Smooth muscle cell (in vitro differentiated cells): ENCODE measurements around the gene LAMB4. TPM values are rescaled to one million over a fixed set of nuclear protein-coding genes. Genes with fewer than 3 reads are reported as not detected.

Experiments used
- DNase-seq: peaks from one replicate; lab custom pipeline; 2025; ENCODE audit not compliant: unreplicated experiment; lab: John Stamatoyannopoulos, UW
- H2AFZ ChIP-seq: fragments of 200-600 bp; sonication (generic); 2 replicates; pipeline ENCODE4 v1.6.0; 2016; ENCODE audit warnings: antibody characterized with exemption, low read depth, mild to moderate bottlenecking
- H3F3A ChIP-seq: fragments of 200-600 bp; sonication (generic); 2 replicates; pipeline ENCODE4 v1.6.0; 2017; ENCODE audit warnings: antibody characterized with exemption, low read depth
- H3K27ac ChIP-seq: fragments of 200-600 bp; sonication (generic); 2 replicates; pipeline ENCODE4 v1.5.1; 2016; ENCODE audit warnings: low read depth, mild to moderate bottlenecking
- H3K27me3 ChIP-seq: fragments of 200-600 bp; sonication (generic); 2 replicates; pipeline ENCODE4 v1.6.1; 2016; ENCODE audit warnings: low read depth, mild to moderate bottlenecking
- H3K36me3 ChIP-seq: fragments of 200-600 bp; sonication (generic); 2 replicates; pipeline ENCODE4 v1.5.1; 2016; ENCODE audit warnings: low read depth
- H3K4me1 ChIP-seq: fragments of 200-600 bp; sonication (generic); 2 replicates; pipeline ENCODE4 v1.5.1; 2016; ENCODE audit warnings: low read depth
- H3K4me2 ChIP-seq: fragments of 200-600 bp; sonication (generic); 2 replicates; pipeline ENCODE4 v1.6.0; 2016; ENCODE audit warnings: mild to moderate bottlenecking
- H3K4me3 ChIP-seq: fragments of 200-600 bp; sonication (generic); 2 replicates; pipeline ENCODE4 v1.5.1; 2016; ENCODE audit warnings: mild to moderate bottlenecking
- H3K79me2 ChIP-seq: fragments of 200-600 bp; sonication (generic); 2 replicates; pipeline ENCODE4 v1.6.0; 2016; ENCODE audit warnings: low read depth, mild to moderate bottlenecking
- H3K9ac ChIP-seq: fragments of 200-600 bp; sonication (generic); 2 replicates; pipeline ENCODE4 v1.6.0; 2016; ENCODE audit warnings: low read depth
- H3K9me3 ChIP-seq: fragments of 200-600 bp; sonication (generic); replicated peaks from 2 replicates; pipeline ENCODE4 v1.5.1; 2016; ENCODE audit warnings: low read depth
- H4K20me1 ChIP-seq: fragments of 200-600 bp; sonication (generic); 2 replicates; pipeline ENCODE4 v1.6.0; 2016; ENCODE audit warnings: low read depth
- CTCF ChIP-seq: fragments of 200-600 bp; sonication (generic); IDR thresholded peaks from 2 replicates; pipeline ENCODE4 v1.5.1; 2017; ENCODE audit warnings: borderline replicate concordance, mild to moderate bottlenecking, antibody characterized with exemption; ENCODE audit not compliant: insufficient read depth, poor library complexity, severe bottlenecking
- WGBS: methylation state at CpG from one replicate; pipeline ENCODE4 v1.1.7; 2016; ENCODE audit warnings: low lambda C conversion rate; 5-methylcytosine and 5-hydroxymethylcytosine counted together
- polyA plus RNA-seq: library from polyadenylated mRNA; unstranded; fragments of >200 nt; fragmentation: Nextera tagmentation; extraction: Ambion mirVana; gene quantifications from 2 replicates; pipeline ENCODE4 v1.2.1, GENCODE V29; 2016
- total RNA-seq: library from RNA; depleted of rRNA; stranded (reverse); fragments of >200 nt; gene quantifications from 2 replicates; pipeline ENCODE4 v1.2.3, GENCODE V29; 2014

The LAMB4 gene
- total and polyA plus RNA-seq, 2 experiments from 2014 or later, result 0.06 to 0.67 TPM

- H3K27ac ChIP-seq, result no peak overlapping the region
- TF ChIP-seq CTCF, result no peak
- no peak overlapping the region for H3K9ac ChIP-seq
- H4K20me1 ChIP-seq, result no peaks in the 10 kb centered on the region
- H3K36me3 ChIP-seq, result no peaks in the 10 kb centered on the region
- H3K4me1 ChIP-seq, result peaks cover 6% of the 10 kb centered on the region
- no peaks in the 10 kb centered on the region for H3F3A ChIP-seq
- H3K9me3 ChIP-seq, result no peaks in the 10 kb centered on the region
- no peaks in the 10 kb centered on the region for H3K27me3 ChIP-seq
- DNase-seq, result no peak
- no peak overlapping the region for H2AFZ ChIP-seq
- H3K4me2 ChIP-seq, result no peak overlapping the region
- no peaks in the 10 kb centered on the region for H3K79me2 ChIP-seq
- H3K4me3 ChIP-seq, result no peak overlapping the region
- 81% methylated on average over 5 of the region's 5 CpGs for WGBS
Measured at GRCh38 chr7:108127461-108127860, 2.7 kb downstream of the LAMB4 start.

- Histone ChIP-seq H3K27ac (no peak overlapping the region), H3K79me2 (no peaks in the 10 kb centered on the region), H3K4me3 (no peak overlapping the region), H3F3A (no peaks in the 10 kb centered on the region), H3K9me3 (no peaks in the 10 kb centered on the region), H4K20me1 (no peaks in the 10 kb centered on the region), H3K4me1 (no peaks in the 10 kb centered on the region), H3K4me2 (no peak overlapping the region), H3K9ac (no peak overlapping the region), H3K27me3 (no peaks in the 10 kb centered on the region), H2AFZ (no peak overlapping the region), H3K36me3 (no peaks in the 10 kb centered on the region)
- 91% methylated on average over 3 of the region's 3 CpGs for WGBS
- no peak for TF ChIP-seq CTCF
- DNase-seq, result no peak
Measured at GRCh38 chr7:108124820-108125219, 5.3 kb downstream of the LAMB4 start.

GRCh38 chr7:108122181-108122580 is 8.0 kb downstream of the LAMB4 start:
- Histone ChIP-seq H3K27me3 (no peaks in the 10 kb centered on the region), H2AFZ (no peak overlapping the region), H3K27ac (no peak overlapping the region), H3K9me3 (no peaks in the 10 kb centered on the region), H4K20me1 (no peaks in the 10 kb centered on the region), H3K79me2 (no peaks in the 10 kb centered on the region), H3K4me1 (no peaks in the 10 kb centered on the region), H3F3A (no peaks in the 10 kb centered on the region), H3K4me2 (no peak overlapping the region), H3K9ac (no peak overlapping the region), H3K36me3 (no peaks in the 10 kb centered on the region), H3K4me3 (no peak overlapping the region)
- TF ChIP-seq CTCF, result no peak
- no peak for DNase-seq

GRCh38 chr7:108120933-108121332 is 9.2 kb downstream of the LAMB4 start:
- Histone ChIP-seq H3K4me1 (no peaks in the 10 kb centered on the region), H3K27ac (no peak overlapping the region), H3K4me3 (no peak overlapping the region), H3K79me2 (no peaks in the 10 kb centered on the region), H2AFZ (no peak overlapping the region), H3F3A (no peaks in the 10 kb centered on the region), H3K9ac (no peak overlapping the region), H3K4me2 (no peak overlapping the region), H3K9me3 (no peaks in the 10 kb centered on the region), H3K27me3 (no peaks in the 10 kb centered on the region), H4K20me1 (no peaks in the 10 kb centered on the region), H3K36me3 (no peaks in the 10 kb centered on the region)
- 90% methylated on average over 3 of the region's 3 CpGs for WGBS
- no peak for DNase-seq
- TF ChIP-seq CTCF, result no peak
